ENCODE data around the gene CLIP3.

DNA sequence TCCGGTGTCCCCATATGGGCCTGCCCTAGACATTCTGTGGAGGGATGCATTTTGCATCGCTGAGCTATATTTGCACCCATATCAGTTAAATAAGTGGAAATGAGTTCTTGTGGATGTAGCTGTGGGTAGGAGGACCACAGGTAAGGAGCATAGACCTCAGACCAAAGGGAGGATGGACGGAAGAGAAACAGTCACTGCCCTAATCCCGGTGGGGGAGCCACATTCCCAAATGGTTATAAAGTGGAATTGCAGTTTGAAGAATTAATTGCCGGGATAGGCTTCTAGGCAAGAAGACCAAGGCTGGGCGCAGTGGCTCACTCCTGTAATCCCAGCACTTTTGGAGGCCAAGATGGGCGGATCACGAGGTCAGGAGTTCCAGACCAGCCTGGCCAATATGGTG, 35.9 kb downstream of the CLIP3 start:
- TF ChIP-seq, protein P1, sequence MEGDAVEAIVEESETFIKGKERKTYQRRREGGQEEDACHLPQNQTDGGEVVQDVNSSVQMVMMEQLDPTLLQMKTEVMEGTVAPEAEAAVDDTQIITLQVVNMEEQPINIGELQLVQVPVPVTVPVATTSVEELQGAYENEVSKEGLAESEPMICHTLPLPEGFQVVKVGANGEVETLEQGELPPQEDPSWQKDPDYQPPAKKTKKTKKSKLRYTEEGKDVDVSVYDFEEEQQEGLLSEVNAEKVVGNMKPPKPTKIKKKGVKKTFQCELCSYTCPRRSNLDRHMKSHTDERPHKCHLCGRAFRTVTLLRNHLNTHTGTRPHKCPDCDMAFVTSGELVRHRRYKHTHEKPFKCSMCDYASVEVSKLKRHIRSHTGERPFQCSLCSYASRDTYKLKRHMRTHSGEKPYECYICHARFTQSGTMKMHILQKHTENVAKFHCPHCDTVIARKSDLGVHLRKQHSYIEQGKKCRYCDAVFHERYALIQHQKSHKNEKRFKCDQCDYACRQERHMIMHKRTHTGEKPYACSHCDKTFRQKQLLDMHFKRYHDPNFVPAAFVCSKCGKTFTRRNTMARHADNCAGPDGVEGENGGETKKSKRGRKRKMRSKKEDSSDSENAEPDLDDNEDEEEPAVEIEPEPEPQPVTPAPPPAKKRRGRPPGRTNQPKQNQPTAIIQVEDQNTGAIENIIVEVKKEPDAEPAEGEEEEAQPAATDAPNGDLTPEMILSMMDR (IDR thresholded peaks at IDR 0.05): no peak
- TF ChIP-seq POLR2A (IDR thresholded peaks at IDR 0.05): no peak
